Hepatocyte (in vitro differentiated cells): ENCODE results near the gene DNLZ. TPM values are rescaled to one million over a fixed set of nuclear protein-coding genes. Genes with fewer than 3 reads are reported as not detected.

Source experiments
- DNase-seq: peaks from one replicate; pipeline ENCODE4 v3.0.0-alpha.2; 2016; ENCODE audit warnings: low spot score
- H2AFZ ChIP-seq: fragments of 200-600 bp; sonication (generic); 2 replicates; pipeline ENCODE4 v1.6.0; 2016; ENCODE audit warnings: antibody characterized with exemption, mild to moderate bottlenecking
- H3K27ac ChIP-seq: fragments of 200-600 bp; sonication (generic); 2 replicates; pipeline ENCODE4 v1.5.1; 2016; ENCODE audit warnings: mild to moderate bottlenecking
- H3K27me3 ChIP-seq: fragments of 200-600 bp; sonication (generic); 2 replicates; pipeline ENCODE4 v1.6.1; 2016
- H3K36me3 ChIP-seq: fragments of 200-600 bp; sonication (generic); replicated peaks from 2 replicates; pipeline ENCODE4 v1.5.1; 2016; ENCODE audit warnings: low read depth; ENCODE audit not compliant: insufficient read depth
- H3K4me1 ChIP-seq: fragments of 200-600 bp; sonication (generic); 2 replicates; pipeline ENCODE4 v1.5.1; 2016; ENCODE audit warnings: mild to moderate bottlenecking, moderate library complexity; ENCODE audit not compliant: insufficient read depth
- H3K4me2 ChIP-seq: fragments of 200-600 bp; sonication (generic); 2 replicates; pipeline ENCODE4 v1.6.0; 2016
- H3K4me3 ChIP-seq: fragments of 200-600 bp; sonication (generic); 2 replicates; pipeline ENCODE4 v1.5.1; 2016; ENCODE audit warnings: mild to moderate bottlenecking
- H3K79me2 ChIP-seq: fragments of 200-600 bp; sonication (generic); 2 replicates; pipeline ENCODE4 v1.6.0; 2017; ENCODE audit warnings: mild to moderate bottlenecking
- H3K9me2 ChIP-seq: fragments of 200-600 bp; sonication (generic); replicated peaks from 2 replicates; pipeline ENCODE4 v1.6.0; 2017; ENCODE audit warnings: mild to moderate bottlenecking; ENCODE audit not compliant: insufficient read depth
- H3K9me3 ChIP-seq: fragments of 200-600 bp; sonication (generic); 2 replicates; pipeline ENCODE4 v1.5.1; 2016; ENCODE audit warnings: low read depth, mild to moderate bottlenecking
- H4K20me1 ChIP-seq: fragments of 200-600 bp; sonication (generic); 2 replicates; pipeline ENCODE4 v1.6.0; 2016; ENCODE audit warnings: mild to moderate bottlenecking; ENCODE audit not compliant: insufficient read depth, poor library complexity, severe bottlenecking
- CTCF ChIP-seq: fragments of 200-600 bp; sonication (generic); IDR thresholded peaks from 2 replicates; pipeline ENCODE4 v1.5.1; 2016; ENCODE audit warnings: antibody characterized with exemption, mild to moderate bottlenecking; ENCODE audit not compliant: poor library complexity
- EZH2 ChIP-seq: fragments of 200-600 bp; sonication (generic); IDR thresholded peaks from 2 replicates; pipeline ENCODE4 v1.6.1; 2016; ENCODE audit warnings: antibody characterized with exemption, mild to moderate bottlenecking, borderline replicate concordance
- EZH2phosphoT487 ChIP-seq: fragments of 200-600 bp; sonication (generic); IDR thresholded peaks from one replicate; pipeline ENCODE4 v1.6.1; 2018; ENCODE audit warnings: antibody characterized with exemption, mild to moderate bottlenecking, low read depth, moderate library complexity; ENCODE audit not compliant: unreplicated experiment, severe bottlenecking
- WGBS: methylation state at CpG from one replicate; pipeline ENCODE4 v1.1.6; 2016; ENCODE audit warnings: low lambda C conversion rate; ENCODE audit errors: missing lambda C conversion rate; 5-methylcytosine and 5-hydroxymethylcytosine counted together
- polyA plus RNA-seq: library from polyadenylated mRNA; unstranded; fragments of >200 nt; fragmentation: Nextera tagmentation; extraction: Ambion mirVana; gene quantifications from 2 replicates; pipeline ENCODE4 v1.2.1, GENCODE V29; 2016
- total RNA-seq: library from RNA; depleted of rRNA; stranded (reverse); fragments of >200 nt; gene quantifications from 2 replicates; pipeline ENCODE4 v1.2.3, GENCODE V29; 2014

Gene DNLZ
- total and polyA plus RNA-seq, 2 experiments from 2014 or later, result 21.5 to 24.3 TPM

- DNase-seq, result no peak
- no peaks in the 10 kb centered on the region for H3K36me3 ChIP-seq
- no peaks in the 10 kb centered on the region for H3K9me2 ChIP-seq
- no peaks in the 10 kb centered on the region for H3K4me1 ChIP-seq
- H4K20me1 ChIP-seq, result no peaks in the 10 kb centered on the region
- no peaks in the 10 kb centered on the region for H3K27me3 ChIP-seq
- H3K27ac ChIP-seq, result no peak overlapping the region
- no peak overlapping the region for H3K4me2 ChIP-seq
- 90% methylated on average over 13 of the region's 13 CpGs for WGBS
- no peaks in the 10 kb centered on the region for H3K9me3 ChIP-seq
- no peak overlapping the region for H2AFZ ChIP-seq
- no peak overlapping the region for H3K4me3 ChIP-seq
- TF ChIP-seq CTCF, result no peak
- no peak for TF ChIP-seq EZH2phosphoT487
- TF ChIP-seq EZH2, result no peak
- no peaks in the 10 kb centered on the region for H3K79me2 ChIP-seq
Observed at GRCh38 chr9:136316896-136317676, 46.5 kb downstream of the DNLZ start.

- DNase-seq, result no peak
- Histone ChIP-seq H3K9me2 (no peaks in the 10 kb centered on the region), H3K79me2 (no peaks in the 10 kb centered on the region), H3K27ac (no peak overlapping the region), H3K9me3 (no peaks in the 10 kb centered on the region), H2AFZ (no peak overlapping the region), H3K36me3 (no peaks in the 10 kb centered on the region), H3K4me1 (no peaks in the 10 kb centered on the region), H4K20me1 (no peaks in the 10 kb centered on the region), H3K27me3 (no peaks in the 10 kb centered on the region), H3K4me2 (no peak overlapping the region), H3K4me3 (no peak overlapping the region)
- WGBS, result 97% methylated on average over 16 of the region's 23 CpGs
- TF ChIP-seq CTCF, result no peak
- no peak for TF ChIP-seq EZH2phosphoT487
- no peak for TF ChIP-seq EZH2
Observed at GRCh38 chr9:136316271-136316751, 47.2 kb downstream of the DNLZ start.

GRCh38 chr9:136314944-136315343 lies 48.6 kb downstream of the DNLZ start:
- Histone ChIP-seq H3K4me1 (no peaks in the 10 kb centered on the region), H3K9me2 (no peaks in the 10 kb centered on the region), H3K79me2 (no peaks in the 10 kb centered on the region), H3K27me3 (no peaks in the 10 kb centered on the region), H3K9me3 (no peaks in the 10 kb centered on the region), H3K36me3 (no peaks in the 10 kb centered on the region), H4K20me1 (no peaks in the 10 kb centered on the region), H2AFZ (no peak overlapping the region), H3K4me3 (no peak overlapping the region), H3K4me2 (no peak overlapping the region), H3K27ac (no peak overlapping the region)
- 89% methylated on average over 4 of the region's 4 CpGs for WGBS
- TF ChIP-seq CTCF (no peak), EZH2phosphoT487 (no peak), EZH2 (no peak)
- no peak for DNase-seq
